HepG2 (cell line): ENCODE results near the gene FIBP. TPM values are rescaled to one million over a fixed set of nuclear protein-coding genes. Genes with fewer than 3 reads are reported as not detected.

Source experiments
- KAT7 ChIP-seq: IDR thresholded peaks from 2 replicates; pipeline ENCODE4 v1.6.1; 2018; ENCODE audit warnings: borderline replicate concordance, missing compliant biosample characterization
- NFAT5 ChIP-seq: sonication (generic); formaldehyde crosslinking; IDR thresholded peaks from 2 replicates; pipeline ENCODE4 v1.4.0; 2020; ENCODE audit warnings: missing genetic modification reagents
- NFKB2 ChIP-seq: sonication (generic); formaldehyde crosslinking; IDR thresholded peaks from 2 replicates; pipeline ENCODE4 v1.4.0; 2020; ENCODE audit warnings: missing genetic modification reagents, borderline replicate concordance
- NR2F6 ChIP-seq, 2 experiments: IDR thresholded peaks; 2 replicates each; pipeline ENCODE4 v1.6.1; 2016; ENCODE audit warnings: antibody characterized with exemption in 1 of 2, mild to moderate bottlenecking in 1 of 2
- SRSF9 ChIP-seq: fragments of 200-400 bp; formaldehyde crosslinking; IDR thresholded peaks from 2 replicates; pipeline ENCODE4 v1.6.1; 2018; ENCODE audit warnings: borderline replicate concordance, mild to moderate bottlenecking, low read depth, low read length; ENCODE audit not compliant: insufficient read depth, poor library complexity, severe bottlenecking
- SUZ12 ChIP-seq: fragments of 150-350 bp; IDR thresholded peaks from 2 replicates; pipeline ENCODE4 v1.6.1; 2014; ENCODE audit warnings: low read depth, low read length
- TCF7 ChIP-seq: sonication (generic); IDR thresholded peaks from 2 replicates; pipeline ENCODE4 v1.6.1; 2016; ENCODE audit warnings: antibody characterized with exemption, low read depth
- YY1 ChIP-seq: IDR thresholded peaks from 2 replicates; pipeline ENCODE4 v1.6.1; 2011; ENCODE audit warnings: low read length, low read depth, moderate library complexity, mild to moderate bottlenecking; ENCODE audit not compliant: insufficient read depth, insufficient replicate concordance
- ZBTB2 ChIP-seq: sonication (generic); formaldehyde crosslinking; IDR thresholded peaks from 2 replicates; pipeline ENCODE4 v1.8.0; 2022; ENCODE audit warnings: low read depth, missing genetic modification reagents
- ZBTB8A ChIP-seq: sonication (generic); formaldehyde crosslinking; IDR thresholded peaks from 2 replicates; pipeline ENCODE4 v1.4.0; 2020; ENCODE audit warnings: mild to moderate bottlenecking, low read depth, missing genetic modification reagents, borderline replicate concordance
- ZMAT5 ChIP-seq: sonication (generic); formaldehyde crosslinking; IDR thresholded peaks from 2 replicates; pipeline ENCODE4 v1.5.0; 2020; ENCODE audit warnings: mild to moderate bottlenecking, low read depth, missing genetic modification reagents, borderline replicate concordance
- ZNF34 ChIP-seq: sonication (generic); formaldehyde crosslinking; IDR thresholded peaks from 2 replicates; pipeline ENCODE4 v1.4.0; 2020; ENCODE audit warnings: mild to moderate bottlenecking, missing genetic modification reagents, borderline replicate concordance
- ZNF510 ChIP-seq: sonication (generic); formaldehyde crosslinking; IDR thresholded peaks from 2 replicates; pipeline ENCODE4 v1.4.0; 2020; ENCODE audit warnings: low read depth, mild to moderate bottlenecking, missing genetic modification reagents
- ZNF512 ChIP-seq: sonication (generic); formaldehyde crosslinking; IDR thresholded peaks from 2 replicates; pipeline ENCODE4 v1.4.0; 2020; ENCODE audit warnings: mild to moderate bottlenecking, missing genetic modification reagents
- ZNF749 ChIP-seq: sonication (generic); formaldehyde crosslinking; IDR thresholded peaks from 2 replicates; pipeline ENCODE4 v1.8.0; 2022; ENCODE audit warnings: mild to moderate bottlenecking, missing genetic modification reagents, moderate library complexity, borderline replicate concordance
- ZNF792 ChIP-seq: IDR thresholded peaks from 2 replicates; pipeline ENCODE4 v1.6.1; 2016
- polyA plus RNA-seq, 8 experiments: library from polyadenylated mRNA; depleted of rRNA in 3 of 8; stranded (reverse) in 7 of 8; unstranded in 1 of 8; fragments of >200 nt; fragmentation: Illumina TruSeq in 4 of 8; extraction: Trizol in 4 of 8; gene quantifications; 2 replicates each; pipeline versions ENCODE4 v1.2.1 to v1.2.3, GENCODE V29; 2011 to 2016; ENCODE audit warnings: low read depth in 4 of 8, missing spikeins in 1 of 8, mixed read lengths in 1 of 8; ENCODE audit not compliant: insufficient read depth in 1 of 8
- total RNA-seq, 5 experiments: library from RNA; depleted of rRNA; stranded (reverse); fragments of >200 nt; fragmentation: Illumina TruSeq; extraction: Trizol; gene quantifications; 2 replicates each; pipeline ENCODE4 v1.2.3, GENCODE V29; 2016; ENCODE audit warnings: low read depth in 1 of 5
- TF ChIP-seq, protein P1 (sequence below): sonication (generic); formaldehyde crosslinking; IDR thresholded peaks from 2 replicates; pipeline ENCODE4 v1.4.0; 2020; ENCODE audit warnings: missing genetic modification reagents

Gene FIBP
- total and polyA plus RNA-seq, 2 of the 13 experiments (the other 11 are each of a cell fraction or from before 2014, with no cell fraction given), result 42.9 to 62.1 TPM

GRCh38 chr11:65899356-65900124, 11.3 kb upstream of the FIBP start (continued):
- peak; percentile 93 for TF ChIP-seq ZBTB2 (CRISPR knock-in tag)
- peak; percentile 79; the same call in 1 of the 2 replicates for TF ChIP-seq NFKB2 (CRISPR knock-in tag)
- no peak for TF ChIP-seq ZMAT5
- no peak for TF ChIP-seq ZNF34 (CRISPR knock-in tag)
- no peak for TF ChIP-seq ZNF512 (CRISPR knock-in tag)
- no peak for TF ChIP-seq ZNF510 (CRISPR knock-in tag)
- no peak for TF ChIP-seq ZNF792
- TF ChIP-seq, protein P1, sequence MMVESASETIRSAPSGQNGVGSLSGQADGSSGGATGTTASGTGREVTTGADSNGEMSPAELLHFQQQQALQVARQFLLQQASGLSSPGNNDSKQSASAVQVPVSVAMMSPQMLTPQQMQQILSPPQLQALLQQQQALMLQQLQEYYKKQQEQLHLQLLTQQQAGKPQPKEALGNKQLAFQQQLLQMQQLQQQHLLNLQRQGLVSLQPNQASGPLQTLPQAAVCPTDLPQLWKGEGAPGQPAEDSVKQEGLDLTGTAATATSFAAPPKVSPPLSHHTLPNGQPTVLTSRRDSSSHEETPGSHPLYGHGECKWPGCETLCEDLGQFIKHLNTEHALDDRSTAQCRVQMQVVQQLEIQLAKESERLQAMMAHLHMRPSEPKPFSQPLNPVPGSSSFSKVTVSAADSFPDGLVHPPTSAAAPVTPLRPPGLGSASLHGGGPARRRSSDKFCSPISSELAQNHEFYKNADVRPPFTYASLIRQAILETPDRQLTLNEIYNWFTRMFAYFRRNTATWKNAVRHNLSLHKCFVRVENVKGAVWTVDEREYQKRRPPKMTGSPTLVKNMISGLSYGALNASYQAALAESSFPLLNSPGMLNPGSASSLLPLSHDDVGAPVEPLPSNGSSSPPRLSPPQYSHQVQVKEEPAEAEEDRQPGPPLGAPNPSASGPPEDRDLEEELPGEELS, result no peak
- TF ChIP-seq ZBTB8A, result no peak
- TF ChIP-seq TCF7, result no peak
- no peak for TF ChIP-seq SUZ12
- TF ChIP-seq NR2F6 (IDR thresholded peaks at IDR 0.05), result no peak
- no peak; the same call in 1 of the 2 replicates for TF ChIP-seq NR2F6 (CRISPR knock-in tag; IDR thresholded peaks at IDR 0.05)
- TF ChIP-seq SRSF9, result no peak
- TF ChIP-seq NFAT5 (CRISPR knock-in tag), result no peak; the same call in 1 of the 2 replicates
- peak; percentile 53; the same call in 1 of the 2 replicates for TF ChIP-seq ZNF749 (CRISPR knock-in tag)
- peak; percentile 48 for TF ChIP-seq YY1
- TF ChIP-seq KAT7 (CRISPR knock-in tag), result 0 out of 2 replicates have a peak, but pooled peaks have one; percentile 38
